HepG2 (cell line): Measurements from ENCODE around the gene HS3ST3B1. TPM values are rescaled to one million over a fixed set of nuclear protein-coding genes. Genes with fewer than 3 reads are reported as not detected.

ENCODE experiments used
- DNMT1 ChIP-seq: sonication (generic); formaldehyde crosslinking; IDR thresholded peaks from 2 replicates; pipeline ENCODE4 v1.5.1; 2020; ENCODE audit warnings: mild to moderate bottlenecking, missing genetic modification reagents
- HNRNPL ChIP-seq: fragments of 200-400 bp; formaldehyde crosslinking; IDR thresholded peaks from 2 replicates; pipeline ENCODE4 v1.6.1; 2017; ENCODE audit warnings: mild to moderate bottlenecking, low read depth, low read length
- JUN ChIP-seq: sonication (generic); formaldehyde crosslinking; IDR thresholded peaks from 2 replicates; pipeline ENCODE4 v1.4.0; 2020; ENCODE audit warnings: mild to moderate bottlenecking, missing genetic modification reagents
- KMT2B ChIP-seq: IDR thresholded peaks from 2 replicates; pipeline ENCODE4 v1.6.1; 2016; ENCODE audit warnings: missing genetic modification reagents, missing compliant biosample characterization
- MTA3 ChIP-seq: sonication (generic); formaldehyde crosslinking; IDR thresholded peaks from 2 replicates; pipeline ENCODE4 v1.4.0; 2020; ENCODE audit warnings: missing genetic modification reagents
- MXD4 ChIP-seq: IDR thresholded peaks from 2 replicates; pipeline ENCODE4 v1.6.1; 2016; ENCODE audit warnings: mild to moderate bottlenecking, missing biosample characterization, missing genetic modification reagents
- MXI1 ChIP-seq: IDR thresholded peaks from 3 replicates; pipeline ENCODE4 v1.6.1; 2012; ENCODE audit warnings: low read depth, low read length, inconsistent platforms, borderline replicate concordance
- NFIB ChIP-seq: sonication (generic); formaldehyde crosslinking; IDR thresholded peaks from 2 replicates; pipeline ENCODE4 v1.9.0; 2021; ENCODE audit warnings: missing genetic modification reagents, mild to moderate bottlenecking, borderline replicate concordance
- NR3C1 ChIP-seq: sonication (generic); formaldehyde crosslinking; IDR thresholded peaks from 2 replicates; pipeline ENCODE4 v1.4.0; 2020; ENCODE audit warnings: missing genetic modification reagents
- RBFOX2 ChIP-seq: fragments of 200-400 bp; formaldehyde crosslinking; IDR thresholded peaks from 2 replicates; pipeline ENCODE4 v1.6.1; 2017; ENCODE audit warnings: low read depth, mild to moderate bottlenecking, low read length
- RCOR2 ChIP-seq: IDR thresholded peaks from 2 replicates; pipeline ENCODE4 v1.6.1; 2016; ENCODE audit warnings: missing biosample characterization, missing genetic modification reagents
- ZNF549 ChIP-seq: sonication (generic); formaldehyde crosslinking; IDR thresholded peaks from 2 replicates; pipeline ENCODE4 v1.5.0; 2020; ENCODE audit warnings: missing genetic modification reagents
- ZNF557 ChIP-seq: sonication (generic); formaldehyde crosslinking; IDR thresholded peaks from 2 replicates; pipeline ENCODE4 v1.4.0; 2020; ENCODE audit warnings: missing genetic modification reagents
- ZSCAN12 ChIP-seq: sonication (generic); formaldehyde crosslinking; IDR thresholded peaks from 2 replicates; pipeline ENCODE4 v1.9.0; 2021; ENCODE audit warnings: mild to moderate bottlenecking, missing genetic modification reagents
- polyA plus RNA-seq, 8 experiments: library from polyadenylated mRNA; depleted of rRNA in 3 of 8; stranded (reverse) in 7 of 8; unstranded in 1 of 8; fragments of >200 nt; fragmentation: Illumina TruSeq in 4 of 8; extraction: Trizol in 4 of 8; gene quantifications; 2 replicates each; pipeline versions ENCODE4 v1.2.1 to v1.2.3, GENCODE V29; 2011 to 2016; ENCODE audit warnings: low read depth in 4 of 8, missing spikeins in 1 of 8, mixed read lengths in 1 of 8; ENCODE audit not compliant: insufficient read depth in 1 of 8
- total RNA-seq, 5 experiments: library from RNA; depleted of rRNA; stranded (reverse); fragments of >200 nt; fragmentation: Illumina TruSeq; extraction: Trizol; gene quantifications; 2 replicates each; pipeline ENCODE4 v1.2.3, GENCODE V29; 2016; ENCODE audit warnings: low read depth in 1 of 5
- TF ChIP-seq, protein P1 (sequence below): sonication (generic); formaldehyde crosslinking; IDR thresholded peaks from 2 replicates; pipeline ENCODE4 v1.5.0; 2020; ENCODE audit warnings: mild to moderate bottlenecking, missing genetic modification reagents, borderline replicate concordance
- TF ChIP-seq, protein P2 (sequence below): IDR thresholded peaks from 2 replicates; pipeline ENCODE4 v1.6.1; 2018; ENCODE audit warnings: missing genetic modification reagents
- TF ChIP-seq, protein P3 (sequence below): sonication (generic); formaldehyde crosslinking; IDR thresholded peaks from 2 replicates; pipeline ENCODE4 v1.8.0; 2022; ENCODE audit warnings: missing genetic modification reagents, low read depth, mild to moderate bottlenecking, borderline replicate concordance
- TF ChIP-seq, protein P4 (sequence below): sonication (generic); formaldehyde crosslinking; IDR thresholded peaks from 2 replicates; pipeline ENCODE4 v1.9.0; 2021; ENCODE audit warnings: missing genetic modification reagents, borderline replicate concordance
- TF ChIP-seq, protein P5 (sequence below): sonication (generic); formaldehyde crosslinking; IDR thresholded peaks from 2 replicates; pipeline ENCODE4 v1.9.0; 2022; ENCODE audit warnings: missing genetic modification reagents, mild to moderate bottlenecking, borderline replicate concordance

HS3ST3B1 gene
- total and polyA plus RNA-seq, 2 of the 13 experiments (the other 11 are each of a cell fraction or from before 2014, with no cell fraction given) = 15.7 to 39.5 TPM

DNA sequence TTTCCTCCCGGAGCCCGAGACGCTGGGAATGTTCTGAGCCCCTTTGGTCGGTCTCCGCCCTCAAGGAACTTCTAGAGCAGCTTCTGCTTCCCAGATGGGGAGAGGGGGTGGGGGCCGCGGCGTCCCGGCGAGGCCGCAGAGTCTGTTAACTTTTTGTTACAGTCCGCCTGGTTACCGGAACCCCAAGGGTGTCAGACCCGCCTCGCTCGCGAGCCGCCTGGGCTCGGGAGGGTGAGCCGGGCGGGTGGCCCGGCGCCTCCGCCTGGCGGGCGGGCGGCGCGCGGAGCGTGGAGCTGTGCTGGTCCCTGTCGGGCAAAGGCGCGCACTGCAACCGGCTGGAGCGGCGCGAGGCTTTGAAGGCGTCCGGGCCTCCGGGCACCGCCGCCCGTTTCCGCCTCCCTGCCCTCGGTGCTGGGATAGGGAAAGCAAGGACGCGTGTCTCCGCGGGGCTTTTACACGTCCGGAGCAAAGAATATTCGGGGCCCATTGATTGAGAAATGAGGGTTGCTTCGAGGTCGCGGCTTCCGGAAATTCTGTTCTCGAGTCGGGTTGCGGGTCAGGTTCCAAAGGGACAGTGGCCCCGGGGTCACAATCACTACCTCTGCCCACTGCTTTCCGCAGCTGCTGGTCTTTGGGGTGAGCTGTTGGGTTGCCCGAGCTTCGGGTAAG is 1.7 kb downstream of the HS3ST3B1 start (continued):
- TF ChIP-seq, protein P1, sequence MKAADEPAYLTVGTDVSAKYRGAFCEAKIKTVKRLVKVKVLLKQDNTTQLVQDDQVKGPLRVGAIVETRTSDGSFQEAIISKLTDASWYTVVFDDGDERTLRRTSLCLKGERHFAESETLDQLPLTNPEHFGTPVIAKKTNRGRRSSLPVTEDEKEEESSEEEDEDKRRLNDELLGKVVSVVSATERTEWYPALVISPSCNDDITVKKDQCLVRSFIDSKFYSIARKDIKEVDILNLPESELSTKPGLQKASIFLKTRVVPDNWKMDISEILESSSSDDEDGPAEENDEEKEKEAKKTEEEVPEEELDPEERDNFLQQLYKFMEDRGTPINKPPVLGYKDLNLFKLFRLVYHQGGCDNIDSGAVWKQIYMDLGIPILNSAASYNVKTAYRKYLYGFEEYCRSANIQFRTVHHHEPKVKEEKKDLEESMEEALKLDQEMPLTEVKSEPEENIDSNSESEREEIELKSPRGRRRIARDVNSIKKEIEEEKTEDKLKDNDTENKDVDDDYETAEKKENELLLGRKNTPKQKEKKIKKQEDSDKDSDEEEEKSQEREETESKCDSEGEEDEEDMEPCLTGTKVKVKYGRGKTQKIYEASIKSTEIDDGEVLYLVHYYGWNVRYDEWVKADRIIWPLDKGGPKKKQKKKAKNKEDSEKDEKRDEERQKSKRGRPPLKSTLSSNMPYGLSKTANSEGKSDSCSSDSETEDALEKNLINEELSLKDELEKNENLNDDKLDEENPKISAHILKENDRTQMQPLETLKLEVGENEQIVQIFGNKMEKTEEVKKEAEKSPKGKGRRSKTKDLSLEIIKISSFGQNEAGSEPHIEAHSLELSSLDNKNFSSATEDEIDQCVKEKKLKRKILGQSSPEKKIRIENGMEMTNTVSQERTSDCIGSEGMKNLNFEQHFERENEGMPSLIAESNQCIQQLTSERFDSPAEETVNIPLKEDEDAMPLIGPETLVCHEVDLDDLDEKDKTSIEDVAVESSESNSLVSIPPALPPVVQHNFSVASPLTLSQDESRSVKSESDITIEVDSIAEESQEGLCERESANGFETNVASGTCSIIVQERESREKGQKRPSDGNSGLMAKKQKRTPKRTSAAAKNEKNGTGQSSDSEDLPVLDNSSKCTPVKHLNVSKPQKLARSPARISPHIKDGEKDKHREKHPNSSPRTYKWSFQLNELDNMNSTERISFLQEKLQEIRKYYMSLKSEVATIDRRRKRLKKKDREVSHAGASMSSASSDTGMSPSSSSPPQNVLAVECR (CRISPR knock-in tag) = no peak; the same call in 1 of the 2 replicates
- no peak for TF ChIP-seq NR3C1 (CRISPR knock-in tag)
- TF ChIP-seq, protein P2, sequence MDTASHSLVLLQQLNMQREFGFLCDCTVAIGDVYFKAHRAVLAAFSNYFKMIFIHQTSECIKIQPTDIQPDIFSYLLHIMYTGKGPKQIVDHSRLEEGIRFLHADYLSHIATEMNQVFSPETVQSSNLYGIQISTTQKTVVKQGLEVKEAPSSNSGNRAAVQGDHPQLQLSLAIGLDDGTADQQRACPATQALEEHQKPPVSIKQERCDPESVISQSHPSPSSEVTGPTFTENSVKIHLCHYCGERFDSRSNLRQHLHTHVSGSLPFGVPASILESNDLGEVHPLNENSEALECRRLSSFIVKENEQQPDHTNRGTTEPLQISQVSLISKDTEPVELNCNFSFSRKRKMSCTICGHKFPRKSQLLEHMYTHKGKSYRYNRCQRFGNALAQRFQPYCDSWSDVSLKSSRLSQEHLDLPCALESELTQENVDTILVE (CRISPR knock-in tag) = no peak
- no peak for TF ChIP-seq KMT2B (CRISPR knock-in tag)
- TF ChIP-seq JUN (CRISPR knock-in tag) = no peak
- no peak for TF ChIP-seq ZSCAN12 (CRISPR knock-in tag)
- TF ChIP-seq ZNF549 (CRISPR knock-in tag) = no peak
- TF ChIP-seq, protein P3, sequence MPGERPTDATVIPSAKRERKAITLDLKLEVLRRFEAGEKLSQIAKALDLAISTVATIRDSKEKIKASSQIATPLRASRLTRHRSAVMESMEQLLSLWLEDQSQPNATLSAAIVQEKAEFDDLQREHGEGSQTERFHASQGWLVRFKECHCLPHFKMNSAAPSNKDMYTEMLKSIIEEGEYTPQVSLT (CRISPR knock-in tag) = no peak
- peak; percentile 60; the same call in 2 of the 3 replicates for TF ChIP-seq MXI1
- no peak for TF ChIP-seq MXD4
- no peak for TF ChIP-seq RCOR2 (CRISPR knock-in tag)
- TF ChIP-seq HNRNPL = peak; percentile 67; the same call in 1 of the 2 replicates
- TF ChIP-seq, protein P4, sequence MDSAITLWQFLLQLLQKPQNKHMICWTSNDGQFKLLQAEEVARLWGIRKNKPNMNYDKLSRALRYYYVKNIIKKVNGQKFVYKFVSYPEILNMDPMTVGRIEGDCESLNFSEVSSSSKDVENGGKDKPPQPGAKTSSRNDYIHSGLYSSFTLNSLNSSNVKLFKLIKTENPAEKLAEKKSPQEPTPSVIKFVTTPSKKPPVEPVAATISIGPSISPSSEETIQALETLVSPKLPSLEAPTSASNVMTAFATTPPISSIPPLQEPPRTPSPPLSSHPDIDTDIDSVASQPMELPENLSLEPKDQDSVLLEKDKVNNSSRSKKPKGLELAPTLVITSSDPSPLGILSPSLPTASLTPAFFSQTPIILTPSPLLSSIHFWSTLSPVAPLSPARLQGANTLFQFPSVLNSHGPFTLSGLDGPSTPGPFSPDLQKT (CRISPR knock-in tag) = no peak
- TF ChIP-seq, protein P5, sequence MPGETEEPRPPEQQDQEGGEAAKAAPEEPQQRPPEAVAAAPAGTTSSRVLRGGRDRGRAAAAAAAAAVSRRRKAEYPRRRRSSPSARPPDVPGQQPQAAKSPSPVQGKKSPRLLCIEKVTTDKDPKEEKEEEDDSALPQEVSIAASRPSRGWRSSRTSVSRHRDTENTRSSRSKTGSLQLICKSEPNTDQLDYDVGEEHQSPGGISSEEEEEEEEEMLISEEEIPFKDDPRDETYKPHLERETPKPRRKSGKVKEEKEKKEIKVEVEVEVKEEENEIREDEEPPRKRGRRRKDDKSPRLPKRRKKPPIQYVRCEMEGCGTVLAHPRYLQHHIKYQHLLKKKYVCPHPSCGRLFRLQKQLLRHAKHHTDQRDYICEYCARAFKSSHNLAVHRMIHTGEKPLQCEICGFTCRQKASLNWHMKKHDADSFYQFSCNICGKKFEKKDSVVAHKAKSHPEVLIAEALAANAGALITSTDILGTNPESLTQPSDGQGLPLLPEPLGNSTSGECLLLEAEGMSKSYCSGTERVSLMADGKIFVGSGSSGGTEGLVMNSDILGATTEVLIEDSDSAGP (CRISPR knock-in tag) = 0 out of 2 replicates have a peak, but pooled peaks have one; percentile 11
- no peak for TF ChIP-seq MTA3 (CRISPR knock-in tag)
- TF ChIP-seq ZNF557 (CRISPR knock-in tag) = no peak
- peak; percentile 84 for TF ChIP-seq RBFOX2
- no peak for TF ChIP-seq DNMT1 (CRISPR knock-in tag)
- no peak for TF ChIP-seq NFIB (CRISPR knock-in tag)
